SK-N-MC (cell line): ENCODE data around the gene LRP4.

Experiments used
- EZH2 ChIP-seq: fragments of 200-600 bp; sonication (generic); IDR thresholded peaks from one replicate; pipeline ENCODE4 v1.6.1; 2017; ENCODE audit warnings: antibody characterized with exemption
- POLR2AphosphoS5 ChIP-seq: IDR thresholded peaks from 2 replicates; pipeline ENCODE4 v1.6.1; 2012; ENCODE audit warnings: mild to moderate bottlenecking, low read depth, low read length, borderline replicate concordance

DNA sequence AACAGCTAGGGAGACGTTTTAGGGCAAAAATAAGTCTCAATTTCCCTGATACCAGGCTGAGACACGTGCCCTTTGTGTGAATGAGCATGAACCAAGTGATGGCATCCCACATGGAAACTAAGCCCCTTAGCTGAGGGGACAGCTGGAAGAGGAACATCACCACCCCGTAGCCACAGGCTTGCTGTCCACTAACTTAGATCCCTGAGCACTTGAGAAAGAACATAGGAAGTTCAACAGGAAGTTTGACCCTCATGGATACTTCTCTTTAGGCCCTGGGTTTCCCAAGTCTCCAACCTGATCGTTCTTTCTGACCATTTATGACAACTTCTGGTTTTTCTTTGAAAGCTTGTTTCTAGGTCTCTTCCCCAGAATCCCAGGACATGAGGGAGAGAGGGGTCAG, 60.7 kb downstream of the LRP4 start:
- TF ChIP-seq POLR2AphosphoS5 (no peak), EZH2 (no peak)
